HG03432 (cell line): ENCODE measurements around the gene HAAO.
"Not testable (repeated sequence)": the region's sequence is repeated elsewhere in the genome, so short reads cannot be mapped to it uniquely, and the experiment has no call there.

Source experiments
- ATAC-seq: cut with Tn5 transposase; IDR thresholded peaks from one replicate; pipeline ENCODE4 v1.9.1; 2021; ENCODE audit warnings: mild to moderate bottlenecking, moderate library complexity; ENCODE audit not compliant: unreplicated experiment

Gene HAAO

GRCh38 chr2:42752816-42753813 is 39.3 kb downstream of the HAAO start:
- ATAC-seq: no peak

- peak; percentile 69 for ATAC-seq
Measured at GRCh38 chr2:42752314-42752713, 40.1 kb downstream of the HAAO start.

DNA sequence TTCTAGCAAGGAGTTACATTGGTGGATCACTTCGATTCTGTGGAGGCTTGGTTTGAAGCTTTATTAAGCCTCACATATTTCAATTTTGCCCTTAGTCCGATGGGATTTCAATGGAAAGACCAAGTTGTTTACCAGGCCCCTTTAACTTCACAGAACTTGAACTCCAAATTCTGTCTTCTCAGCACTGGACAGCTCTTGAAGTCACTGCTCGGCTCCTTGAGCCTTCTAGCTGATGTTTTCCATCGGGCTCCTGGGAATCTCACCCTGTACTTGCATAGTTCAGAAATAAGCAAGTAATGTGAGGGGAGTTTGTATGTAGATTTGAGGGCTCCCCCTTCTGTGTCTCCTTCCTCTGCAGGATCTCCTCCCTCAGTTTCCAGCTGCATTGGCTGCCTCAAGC is 43.5 kb downstream of the HAAO start:
- ATAC-seq: no peak

- ATAC-seq: no peak
Measured at GRCh38 chr2:42747422-42747821, 45.0 kb downstream of the HAAO start.

DNA sequence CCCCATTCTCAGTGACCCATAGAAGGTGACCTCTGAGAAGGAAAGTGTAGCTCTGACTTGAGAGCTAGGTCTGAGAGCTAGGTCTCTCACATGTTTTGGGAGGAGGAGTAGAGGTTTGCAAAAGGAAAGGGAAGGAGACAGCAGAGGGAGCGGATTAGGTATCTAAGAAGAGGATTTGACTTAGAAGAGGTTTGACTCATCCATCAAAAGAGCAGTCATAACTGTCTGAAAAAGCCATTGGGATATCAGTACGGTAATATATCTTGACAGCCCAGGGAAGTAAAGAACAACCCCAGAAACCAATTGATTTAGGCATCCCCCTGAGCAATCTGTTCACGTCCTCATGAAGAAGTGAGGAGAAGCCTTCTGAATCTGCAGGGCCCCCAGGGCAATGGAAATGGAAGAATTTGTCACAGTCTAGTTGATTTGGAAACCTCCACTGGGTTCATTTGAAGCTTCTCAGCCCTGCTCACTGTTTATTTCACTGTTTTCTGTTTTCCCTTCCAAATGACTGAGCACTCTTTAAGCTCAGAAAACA is 47.8 kb downstream of the HAAO start:
- ATAC-seq: no peak

GRCh38 chr2:42743659-42743990 is 48.8 kb downstream of the HAAO start:
- ATAC-seq: no peak

DNA sequence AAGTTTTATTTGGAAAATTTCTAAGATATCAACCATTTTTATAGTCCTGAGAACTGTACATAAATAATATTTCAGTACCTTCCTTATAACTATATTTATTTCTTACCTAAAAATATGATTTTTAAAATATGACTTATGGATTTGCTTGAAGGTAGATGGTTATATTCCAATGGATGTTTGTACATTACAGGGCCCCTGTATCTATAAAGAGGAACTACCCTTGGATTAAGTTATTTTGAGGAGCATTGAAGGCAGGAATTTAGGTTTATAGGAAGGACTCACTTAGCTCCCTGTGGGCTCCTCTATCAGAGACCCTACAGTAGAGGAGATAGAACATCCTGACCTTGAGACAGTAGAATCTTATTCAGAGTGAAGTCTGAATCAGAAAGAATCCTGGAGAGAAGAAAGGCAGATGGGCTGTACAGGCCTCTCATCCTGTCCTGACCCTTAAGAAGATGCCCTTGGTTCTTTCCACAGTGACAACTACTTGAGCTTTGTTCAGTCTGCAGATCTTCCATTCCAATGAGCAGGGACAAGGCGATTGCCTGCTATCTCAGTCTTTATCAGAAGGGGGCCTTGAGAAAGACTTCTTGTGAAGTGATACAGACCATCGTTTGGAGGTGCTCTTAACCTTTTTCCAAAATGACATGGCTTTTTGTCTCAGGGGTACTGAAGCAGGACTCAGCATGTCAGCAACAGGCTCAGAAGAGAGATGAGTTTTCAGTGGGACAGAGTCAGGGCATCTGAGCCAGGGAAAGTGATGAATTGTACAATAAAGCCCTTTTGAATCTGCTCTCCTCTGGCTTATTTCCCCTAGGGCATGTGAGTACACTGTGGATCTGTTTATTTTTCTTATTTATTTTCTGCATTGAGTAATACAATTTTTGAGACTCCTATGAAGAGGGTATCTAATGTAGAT is 49.4 kb downstream of the HAAO start:
- no peak for ATAC-seq

DNA sequence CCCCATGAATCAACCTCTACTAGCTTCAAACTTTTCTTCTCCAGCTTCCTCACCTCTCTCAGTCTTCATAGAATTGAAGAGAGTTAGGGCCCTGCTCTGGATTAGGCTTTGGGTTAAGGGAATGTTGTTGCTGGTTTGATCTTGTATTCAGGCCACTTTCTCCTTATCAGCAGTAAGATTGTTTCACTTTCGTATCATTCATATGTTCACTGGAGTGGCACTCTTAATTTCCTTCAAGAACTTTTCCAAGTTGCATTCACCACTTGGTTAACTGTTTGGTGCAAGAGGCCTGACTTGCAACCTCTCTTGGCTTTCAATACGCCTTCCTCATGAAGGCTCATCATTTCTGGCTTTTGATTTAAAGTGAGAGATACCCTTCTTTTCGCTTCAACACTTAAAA is 51.2 kb downstream of the HAAO start:
- ATAC-seq: no peak

- ATAC-seq: no peak
Measured at GRCh38 chr2:42736598-42737322, 55.6 kb downstream of the HAAO start.

DNA sequence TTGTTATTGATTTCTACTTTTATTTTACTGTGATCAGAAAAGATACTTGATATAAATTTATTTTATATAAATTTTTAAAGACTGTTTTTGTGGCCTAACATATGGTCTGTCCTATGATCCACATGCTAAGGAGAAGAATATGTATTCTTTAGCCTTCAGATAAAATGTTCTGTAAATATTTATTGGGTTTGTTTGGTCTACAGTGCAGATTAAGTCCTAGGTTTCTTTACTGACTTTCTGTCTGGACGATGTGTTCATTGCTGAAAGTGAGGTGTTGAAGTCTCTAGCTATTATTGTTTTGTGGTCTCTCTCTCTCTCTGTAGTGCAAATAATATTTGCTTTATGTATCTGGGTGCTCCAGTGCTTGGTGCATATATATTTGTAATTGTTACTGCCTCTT is 58.5 kb downstream of the HAAO start:
- no peak for ATAC-seq

GRCh38 chr2:42731316-42731715 is 61.1 kb downstream of the HAAO start:
- not testable (repeated sequence) for ATAC-seq

GRCh38 chr2:42726680-42727079 is 65.7 kb downstream of the HAAO start:
- ATAC-seq: no peak

GRCh38 chr2:42725657-42726056 is 66.7 kb downstream of the HAAO start:
- no peak for ATAC-seq

GRCh38 chr2:42724886-42725285 is 67.5 kb downstream of the HAAO start:
- ATAC-seq: no peak

DNA sequence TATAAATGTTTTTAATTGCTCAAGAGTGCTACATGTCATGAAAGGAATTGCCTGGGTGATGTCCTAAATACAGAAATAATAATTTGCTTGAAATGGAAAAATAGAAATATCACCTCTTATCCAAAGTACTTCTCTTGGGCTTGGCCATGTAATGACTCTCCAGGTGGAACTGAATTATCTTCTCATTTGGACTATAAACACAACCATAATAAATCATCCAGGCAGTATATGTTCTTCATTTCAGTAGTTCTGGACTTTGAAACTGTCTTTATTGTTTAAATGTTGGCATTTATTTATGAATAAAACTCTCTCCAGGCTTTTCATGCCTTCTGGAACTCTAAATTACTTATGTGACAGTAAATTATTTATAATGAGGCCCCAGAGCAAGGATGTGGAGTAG is 68.9 kb downstream of the HAAO start:
- ATAC-seq: no peak

DNA sequence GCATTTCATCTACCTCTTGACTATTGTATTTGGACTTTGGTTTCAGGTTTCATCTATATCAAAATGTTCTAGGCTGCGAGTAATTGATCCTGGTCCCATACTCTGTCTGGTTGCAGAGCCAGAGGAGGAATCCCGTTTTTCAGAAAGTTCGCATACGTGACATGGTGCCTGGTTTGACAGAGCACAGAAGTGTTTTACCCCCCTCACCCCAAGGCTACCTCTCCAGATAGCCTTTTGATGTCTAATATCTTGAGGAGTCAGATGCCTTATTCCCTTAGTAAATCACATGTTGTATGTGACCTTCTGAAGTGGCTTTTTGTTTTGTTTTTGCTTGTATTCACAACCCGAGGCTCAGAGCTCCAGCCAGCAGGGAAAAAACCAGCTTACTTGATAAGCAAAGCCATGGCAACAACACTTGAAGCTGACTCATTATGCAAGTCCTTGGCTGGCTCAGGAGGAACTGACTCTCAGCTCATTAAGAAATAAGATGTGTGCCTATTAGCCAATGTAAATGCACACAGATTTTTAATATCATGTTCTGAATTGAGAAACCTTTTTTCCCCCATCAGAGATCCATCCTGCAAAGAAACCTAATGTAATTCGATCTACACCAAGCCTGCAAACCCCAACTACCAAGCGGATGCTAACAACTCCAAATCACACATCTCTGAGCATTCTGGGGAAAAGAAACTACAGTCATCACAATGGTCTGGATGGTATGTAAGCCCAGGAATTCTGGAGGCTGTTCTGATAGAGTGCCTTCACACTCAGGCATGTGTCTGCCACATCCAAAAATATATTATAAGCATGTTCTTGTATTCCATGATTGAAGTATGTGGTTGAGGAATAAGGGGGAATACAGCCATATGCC is 69.8 kb downstream of the HAAO start:
- peak; percentile 99 for ATAC-seq

DNA sequence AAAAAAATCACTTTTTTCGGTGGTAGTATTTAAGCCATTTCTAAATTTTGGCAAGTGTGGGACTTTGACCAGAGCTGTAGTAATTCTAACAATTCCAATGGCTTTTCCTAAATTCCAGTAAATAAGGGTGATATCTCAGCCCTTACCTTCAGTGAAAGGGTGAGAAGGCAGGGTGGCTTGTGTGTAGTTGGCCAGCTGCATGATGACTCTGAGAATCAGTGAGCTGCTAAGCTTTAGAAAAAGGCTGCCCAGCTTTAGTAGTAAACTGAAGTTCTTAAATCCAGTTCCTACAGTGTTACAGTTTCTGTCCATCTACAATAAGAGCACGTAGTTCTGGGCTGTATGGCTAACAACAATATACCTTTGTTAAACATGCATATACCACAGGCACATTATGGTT is 70.5 kb downstream of the HAAO start:
- peak; percentile 17 for ATAC-seq
